GM18867 (cell line): ENCODE data around the gene AP1B1.

Experiments
- ATAC-seq: cut with Tn5 transposase; IDR thresholded peaks from one replicate; pipeline ENCODE4 v1.9.1; 2021; ENCODE audit warnings: mild to moderate bottlenecking, moderate library complexity; ENCODE audit not compliant: unreplicated experiment

The AP1B1 gene

DNA sequence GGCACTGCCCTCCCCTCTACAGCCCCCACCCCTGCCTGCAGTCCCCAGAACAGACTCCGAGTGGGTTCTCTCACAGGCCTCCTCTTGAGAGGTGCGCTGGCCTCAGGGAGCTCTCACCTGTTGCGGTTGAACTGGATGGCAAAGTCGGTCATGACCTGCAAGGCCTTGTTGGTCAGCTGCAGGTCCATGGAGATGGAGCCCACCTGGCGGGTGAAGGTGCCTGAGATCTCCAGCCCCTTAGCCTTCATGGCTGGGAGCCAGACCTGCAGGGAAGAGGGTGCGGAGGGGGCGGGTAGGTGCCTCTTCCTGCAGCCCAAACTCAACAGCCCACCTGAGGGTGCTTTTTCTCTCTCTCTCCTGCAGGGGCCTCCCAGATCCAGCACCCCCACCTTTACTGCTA lies 54.2 kb downstream of the AP1B1 start:
- no peak for ATAC-seq

DNA sequence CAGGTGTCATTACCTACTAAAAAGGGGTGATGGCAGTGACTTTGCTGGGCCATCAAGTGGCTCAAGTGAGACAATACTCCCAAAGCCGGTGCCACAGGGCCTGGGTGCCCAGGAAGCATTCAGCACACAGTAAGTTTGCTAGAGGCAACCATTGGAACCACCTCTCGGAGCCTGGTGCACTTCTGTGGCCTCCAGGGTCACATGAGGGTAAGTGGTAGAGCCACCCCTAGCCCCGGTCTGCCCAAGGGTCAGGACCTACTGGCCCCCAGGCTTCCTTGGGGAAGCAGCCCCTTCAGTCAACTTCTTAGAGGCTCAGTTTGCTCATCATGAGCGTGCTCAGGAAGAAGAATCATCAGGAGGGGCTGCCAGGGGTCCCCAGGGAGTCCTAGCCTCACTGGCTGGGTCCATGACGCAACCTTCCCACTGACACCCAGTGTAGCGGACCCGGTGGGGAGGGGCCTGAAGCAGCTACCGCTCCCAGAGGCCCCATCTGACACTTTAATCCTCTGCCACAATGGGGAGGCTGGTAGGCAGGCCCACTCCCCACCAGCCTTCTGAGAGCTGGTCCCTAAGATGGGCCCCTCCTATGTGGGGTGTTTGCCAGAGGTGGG lies 55.4 kb downstream of the AP1B1 start:
- no peak for ATAC-seq

DNA sequence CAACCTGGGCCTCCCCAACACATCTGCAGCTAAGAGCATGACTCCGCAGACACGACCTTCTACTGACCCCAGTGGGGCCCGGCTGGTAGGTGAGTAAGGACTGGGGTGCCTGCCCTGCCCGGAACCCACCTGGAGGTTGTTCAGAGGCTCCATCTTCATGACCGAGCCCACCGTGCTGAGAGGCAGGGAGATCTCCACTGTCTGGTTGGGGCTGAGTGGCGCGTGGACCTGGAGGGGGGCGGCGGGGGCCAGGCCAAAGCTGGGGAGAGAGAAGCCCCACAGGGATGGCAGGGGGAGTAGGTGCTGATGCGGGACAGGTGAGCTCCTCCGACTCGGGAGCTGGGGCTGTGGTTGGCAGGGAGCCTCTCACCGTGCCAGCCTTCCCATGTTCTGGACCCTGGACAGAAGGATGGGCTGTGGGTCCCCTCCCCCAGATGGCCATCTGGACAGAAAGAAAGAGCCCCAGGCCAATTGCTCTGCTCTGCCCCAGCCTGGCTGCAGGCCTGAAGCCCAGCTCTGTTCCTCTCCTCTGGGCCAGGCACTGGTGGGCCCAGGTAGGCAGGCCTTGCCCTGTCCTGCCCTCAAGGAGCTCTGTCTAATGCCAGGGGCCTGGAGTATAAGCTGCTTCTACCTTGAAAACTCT lies 56.6 kb downstream of the AP1B1 start:
- ATAC-seq: no peak

DNA sequence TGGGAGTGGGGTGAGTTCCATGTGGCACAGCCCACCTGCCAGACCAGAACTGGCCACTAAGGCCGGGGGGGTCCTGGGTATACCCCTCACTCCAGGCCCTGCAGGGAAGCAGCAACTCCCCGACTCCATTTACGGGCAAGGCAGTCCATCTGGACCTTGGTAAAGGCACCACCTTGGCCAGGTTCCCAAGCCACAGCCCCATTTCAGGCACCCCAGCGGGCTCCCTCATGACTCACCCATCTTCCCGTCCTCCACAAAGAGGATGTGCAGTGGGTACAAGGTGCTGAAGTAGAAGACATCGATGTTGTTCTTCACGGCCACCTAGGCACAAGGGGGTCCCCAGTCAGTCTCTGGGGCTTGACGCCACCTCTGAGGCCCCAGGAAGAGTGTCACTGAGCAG lies 57.2 kb downstream of the AP1B1 start:
- ATAC-seq: no peak

DNA sequence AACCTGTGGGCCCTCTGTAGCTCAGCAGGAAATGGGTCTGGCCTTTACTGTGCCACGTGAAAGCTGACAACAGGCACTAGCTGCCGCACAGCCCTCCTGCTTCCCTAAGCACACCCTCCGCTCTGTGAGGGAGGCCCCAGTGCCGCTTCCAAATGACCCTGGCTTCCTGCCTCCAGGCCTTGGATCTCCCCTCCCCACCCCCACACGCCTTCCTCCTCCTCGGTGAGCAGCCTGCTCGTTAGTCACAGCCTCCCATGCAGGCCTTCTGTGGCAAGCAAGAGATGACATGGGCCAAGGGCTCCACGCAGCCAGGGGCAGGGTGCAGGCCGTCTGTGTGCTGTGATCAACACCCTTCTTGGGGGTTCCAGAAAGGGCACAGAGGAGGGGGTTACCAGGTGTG lies 57.6 kb downstream of the AP1B1 start:
- ATAC-seq: no peak

DNA sequence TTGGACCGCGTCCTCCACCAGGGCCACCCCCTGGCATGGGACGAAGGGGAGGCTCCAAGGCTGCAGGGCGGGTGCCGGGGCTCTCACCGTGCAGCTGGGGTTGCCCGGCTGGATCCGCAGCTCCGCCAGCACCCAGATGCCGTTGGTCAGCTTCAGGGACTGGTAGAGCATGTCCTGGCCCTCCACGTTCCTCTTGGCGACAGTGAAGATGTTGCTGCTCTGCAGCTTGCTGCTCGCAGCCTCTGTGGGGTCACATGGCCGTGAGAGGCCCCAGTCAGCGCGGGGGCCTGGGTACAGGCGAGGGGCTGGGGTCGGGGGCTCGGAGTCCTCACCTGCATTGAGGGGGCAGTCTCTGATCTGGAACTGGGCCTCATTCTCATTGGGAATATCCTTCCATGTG lies 58.1 kb downstream of the AP1B1 start:
- no peak for ATAC-seq

DNA sequence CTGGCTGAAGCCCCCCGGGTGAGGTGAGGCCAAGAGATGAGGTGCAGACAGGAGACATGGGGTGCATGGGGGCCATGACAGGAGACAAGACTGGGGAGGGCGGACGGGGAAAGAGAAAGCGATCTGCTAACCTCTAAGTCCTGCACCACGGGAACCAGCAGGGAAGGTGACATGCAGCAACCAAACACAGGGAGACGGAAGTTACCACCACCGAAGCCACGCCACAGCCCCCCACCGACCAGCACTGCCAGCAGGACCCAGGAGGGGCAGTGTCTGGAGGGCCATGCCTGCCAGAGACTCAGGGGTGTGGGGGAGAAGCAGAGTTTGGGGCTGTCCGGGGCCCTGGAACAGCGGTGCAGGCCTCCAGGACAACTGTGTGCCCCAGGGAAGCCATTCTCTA lies 58.8 kb downstream of the AP1B1 start:
- no peak for ATAC-seq

DNA sequence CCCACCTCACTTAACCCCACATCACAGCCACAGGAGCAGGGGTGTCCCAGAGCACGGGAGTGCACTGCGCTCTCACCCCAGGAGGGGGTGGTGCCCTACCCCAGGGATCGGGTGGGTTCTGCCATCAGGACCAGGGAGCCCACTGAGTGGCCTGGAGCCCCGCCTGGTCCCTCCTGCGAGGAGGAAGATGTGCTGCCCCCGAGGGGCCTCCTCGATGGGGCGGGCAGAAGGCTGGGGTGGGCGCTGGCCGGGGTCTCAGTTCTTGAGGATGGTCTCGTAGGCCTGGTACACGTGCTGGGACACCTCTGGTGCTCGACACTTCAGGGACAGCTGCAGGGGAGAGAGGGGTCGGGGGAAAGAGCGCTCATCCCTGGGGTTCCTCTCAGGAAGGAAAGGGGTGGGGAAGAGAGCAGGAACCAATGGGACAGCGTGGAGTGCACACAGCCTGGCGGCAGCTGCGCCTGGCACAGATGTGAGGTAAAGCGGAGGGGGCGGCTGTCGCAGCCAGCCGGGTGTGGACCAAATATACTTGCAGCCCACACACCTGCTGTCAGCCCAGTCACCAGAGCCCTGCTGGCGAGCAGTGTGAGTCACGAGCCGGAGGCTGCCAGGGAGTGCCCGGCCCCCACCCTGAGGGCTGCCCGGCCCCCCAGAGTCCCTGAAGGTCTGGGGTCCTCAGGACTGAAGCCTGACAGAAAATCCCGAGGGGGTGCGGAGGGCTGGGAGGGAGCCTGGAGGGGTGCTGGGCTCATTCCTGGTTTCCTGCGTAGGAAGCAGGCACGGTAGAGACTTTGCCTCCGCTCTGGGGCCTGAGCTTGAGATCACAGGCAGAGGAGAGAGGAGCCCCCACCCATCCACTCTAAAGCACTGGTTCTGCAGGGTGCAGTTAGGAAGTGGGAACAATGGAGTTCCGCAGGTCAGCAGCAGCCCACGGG lies 59.5 kb downstream of the AP1B1 start:
- no peak for ATAC-seq

DNA sequence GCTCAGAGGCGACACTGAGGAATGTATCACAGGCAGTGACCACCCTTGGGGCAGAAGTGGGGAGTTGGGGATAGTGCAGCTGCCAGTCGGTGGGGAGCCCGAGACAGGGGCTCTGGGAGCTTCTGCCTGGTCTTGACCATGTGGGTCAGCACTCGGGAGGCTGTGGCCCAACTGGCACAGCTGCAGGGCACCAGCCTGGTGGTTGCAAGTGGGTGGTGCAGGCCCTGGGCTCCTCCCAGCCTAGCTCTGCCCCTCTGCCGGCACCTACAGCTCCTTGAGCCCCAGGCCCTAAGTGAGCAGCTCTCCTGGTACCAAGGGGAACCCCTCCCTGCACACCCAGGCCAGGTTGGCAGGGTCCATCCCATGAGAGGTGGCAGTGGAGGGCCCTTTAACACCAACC lies 60.3 kb downstream of the AP1B1 start:
- ATAC-seq: no peak

DNA sequence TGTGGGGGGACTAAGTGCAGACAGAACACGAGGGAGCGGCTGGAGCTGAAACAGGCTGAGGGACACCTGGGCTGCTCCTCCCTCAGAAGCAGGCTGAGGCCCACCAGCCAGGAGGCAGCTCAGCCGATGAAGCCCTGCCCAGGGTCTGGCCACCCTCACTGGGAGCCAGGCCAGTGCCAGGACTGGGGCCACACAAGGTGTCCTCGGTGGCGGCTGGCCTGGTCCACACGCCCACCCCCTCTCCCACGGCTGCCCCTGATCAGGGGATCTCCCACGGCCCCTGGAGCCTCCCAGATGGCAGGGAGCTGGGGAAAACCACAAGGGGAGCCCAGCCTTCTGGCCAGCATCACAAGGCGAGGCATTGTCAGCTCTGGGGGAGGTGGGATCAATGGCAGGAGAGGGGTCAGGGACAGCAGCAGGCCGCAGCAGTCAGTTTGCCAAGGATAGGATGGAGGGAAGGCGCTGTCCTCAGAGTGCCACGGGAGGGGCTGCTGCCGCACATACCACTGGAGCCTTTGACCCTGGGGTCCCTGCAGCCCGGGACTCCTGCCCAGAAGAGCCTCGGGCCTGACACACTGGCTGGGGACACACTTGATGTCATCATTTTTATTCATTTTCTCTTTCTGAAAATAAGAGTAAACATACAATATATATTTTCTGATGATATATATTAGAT lies 61.1 kb downstream of the AP1B1 start:
- ATAC-seq: no peak

DNA sequence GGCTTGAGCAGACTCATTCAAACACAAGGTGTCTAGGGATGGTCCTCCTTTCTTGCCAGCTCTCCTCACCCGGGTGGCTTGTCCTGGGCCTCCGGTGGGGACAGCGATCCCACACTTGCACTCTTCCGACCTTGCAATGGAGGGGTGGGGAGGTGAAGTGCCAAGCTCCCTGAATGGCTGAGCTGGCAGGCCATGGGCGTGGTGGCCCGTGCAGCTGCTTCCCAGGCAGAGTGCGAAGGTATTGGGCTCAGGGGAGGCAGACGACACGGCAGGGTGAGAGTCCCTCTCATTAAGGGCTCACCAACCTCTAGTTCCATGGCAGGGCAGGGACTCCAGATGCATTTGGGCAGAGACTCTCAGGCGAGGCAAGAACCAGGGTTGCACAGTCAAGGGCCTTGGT lies 61.9 kb downstream of the AP1B1 start:
- ATAC-seq: no peak

DNA sequence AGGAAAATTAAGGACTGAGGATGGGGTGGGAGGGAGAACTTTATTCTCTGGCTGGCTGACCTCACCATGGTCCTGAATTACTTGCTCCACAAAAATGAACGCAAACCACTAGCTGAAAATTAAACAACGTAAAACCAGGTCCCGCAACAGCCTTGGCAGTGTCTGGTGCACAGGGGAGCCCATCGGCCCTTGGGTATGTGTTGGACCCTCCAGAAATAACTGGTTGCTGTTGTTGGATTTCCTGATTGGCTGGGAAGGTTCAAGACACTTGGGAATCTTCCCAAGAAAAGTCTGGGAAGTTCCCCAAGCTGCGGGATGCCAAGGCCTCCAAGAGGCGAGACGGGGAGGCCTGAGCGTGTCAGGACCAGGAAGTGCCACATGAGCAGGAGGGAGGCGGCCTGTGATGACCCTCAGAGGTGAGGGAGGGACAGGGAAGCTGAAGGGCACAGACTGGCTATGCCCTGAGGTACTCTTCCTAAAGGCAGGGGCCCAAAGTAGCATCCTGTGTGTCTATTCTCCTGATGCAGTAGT lies 62.5 kb downstream of the AP1B1 start:
- ATAC-seq: no peak

DNA sequence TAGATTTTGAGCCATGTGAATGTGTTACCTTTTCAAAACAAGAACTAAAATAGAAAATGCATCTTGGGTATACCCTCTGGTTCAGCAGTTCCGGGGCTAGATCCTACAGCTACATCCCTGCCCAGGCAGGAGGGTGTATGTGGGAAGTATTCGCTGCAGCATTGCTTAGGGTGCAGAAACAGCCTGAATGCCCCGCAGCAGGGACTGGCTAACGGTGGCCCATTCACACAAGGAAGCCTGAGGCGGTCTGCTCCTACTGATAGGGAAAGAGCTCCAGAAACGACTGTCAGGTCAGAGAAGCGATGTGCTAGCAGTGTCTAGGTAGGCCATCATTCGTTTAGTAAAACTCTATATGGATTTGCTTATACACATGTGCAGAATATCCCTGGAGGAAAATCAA lies 63.0 kb downstream of the AP1B1 start:
- ATAC-seq: no peak

DNA sequence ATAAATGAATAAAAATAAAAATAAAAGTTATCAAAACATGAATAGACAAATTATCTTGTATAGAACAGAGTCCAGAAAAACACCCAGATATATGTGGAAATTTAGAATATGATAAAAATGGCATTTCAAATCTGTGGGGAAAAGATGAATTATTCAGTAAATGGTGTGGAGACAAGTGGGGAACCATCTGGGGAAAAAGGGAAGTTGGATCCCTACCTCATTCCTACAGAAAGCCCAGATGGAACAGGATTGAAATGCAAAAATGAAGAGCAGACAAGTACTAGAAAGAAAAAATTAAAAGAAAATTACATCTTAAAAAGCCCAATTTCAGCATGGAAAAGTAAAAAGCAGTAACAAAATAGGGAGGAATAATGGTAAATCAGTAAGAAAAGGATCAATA lies 64.7 kb downstream of the AP1B1 start:
- ATAC-seq: no peak

DNA sequence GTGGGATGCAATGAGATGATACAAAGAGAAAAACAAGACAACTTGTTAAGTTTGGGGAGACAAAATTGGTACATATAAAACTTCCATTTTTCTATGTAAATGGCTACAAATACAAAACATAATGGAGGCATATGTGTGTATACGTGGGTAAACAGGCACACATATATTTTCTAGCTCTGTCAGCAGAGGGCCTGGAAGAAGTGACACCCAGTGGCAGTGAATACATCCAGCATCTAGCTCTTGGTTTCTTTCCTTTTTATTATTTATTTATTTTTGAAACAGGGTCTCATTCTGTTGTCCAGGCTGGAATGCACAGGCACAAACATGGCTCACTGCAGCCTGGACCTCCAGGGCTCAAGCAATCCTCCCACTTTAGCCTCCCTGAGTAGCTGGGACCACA lies 67.8 kb downstream of the AP1B1 start:
- ATAC-seq: no peak

DNA sequence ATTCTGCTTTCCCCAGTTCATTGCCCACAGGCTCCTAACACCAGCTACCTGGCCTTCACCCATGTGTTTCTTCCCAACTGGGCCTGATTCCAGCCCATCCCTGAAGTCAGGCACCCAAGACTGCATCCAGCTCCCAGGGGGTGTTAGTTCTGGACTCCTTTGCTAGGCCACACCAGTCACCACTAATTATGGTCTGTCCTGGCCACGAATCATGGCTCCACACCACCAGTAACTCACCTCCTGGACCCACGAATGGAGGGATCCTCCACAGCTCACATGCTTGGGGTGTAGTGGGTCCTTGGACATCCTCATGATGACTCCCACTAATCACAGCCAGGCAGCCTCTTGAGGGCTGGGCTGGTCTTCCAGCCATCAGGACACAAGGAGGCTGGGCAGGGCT lies 69.3 kb downstream of the AP1B1 start:
- no peak for ATAC-seq

DNA sequence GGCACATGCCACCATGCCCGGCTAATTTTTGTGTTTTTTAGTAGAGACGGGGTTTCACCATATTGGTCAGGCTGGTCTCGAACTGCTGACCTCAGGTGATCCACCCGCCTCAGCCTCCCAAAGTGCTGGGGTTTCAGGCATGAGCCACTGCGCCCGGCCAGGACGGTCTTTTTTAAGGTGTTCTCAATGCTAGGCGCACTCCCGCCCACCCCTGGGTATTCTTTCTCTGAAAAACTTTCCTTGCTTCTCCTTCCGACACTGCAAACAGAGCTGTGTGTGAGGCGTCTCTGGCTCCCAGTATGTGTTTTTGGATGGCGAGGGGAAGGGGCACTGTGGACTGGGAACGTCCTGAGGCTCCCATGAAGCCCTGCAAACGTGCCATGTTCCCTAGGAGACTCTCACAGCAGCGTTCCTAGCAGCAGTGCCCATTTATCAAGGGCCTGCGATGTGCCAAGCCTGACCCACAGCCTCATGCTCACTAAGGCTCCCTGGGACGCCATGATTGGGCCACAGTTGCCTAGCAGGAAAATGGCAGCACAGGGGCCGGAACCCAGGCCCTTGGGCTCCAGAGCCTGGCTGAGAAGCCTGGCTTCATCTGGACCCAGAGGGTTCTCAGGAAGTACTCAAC lies 70.4 kb downstream of the AP1B1 start:
- no peak for ATAC-seq

DNA sequence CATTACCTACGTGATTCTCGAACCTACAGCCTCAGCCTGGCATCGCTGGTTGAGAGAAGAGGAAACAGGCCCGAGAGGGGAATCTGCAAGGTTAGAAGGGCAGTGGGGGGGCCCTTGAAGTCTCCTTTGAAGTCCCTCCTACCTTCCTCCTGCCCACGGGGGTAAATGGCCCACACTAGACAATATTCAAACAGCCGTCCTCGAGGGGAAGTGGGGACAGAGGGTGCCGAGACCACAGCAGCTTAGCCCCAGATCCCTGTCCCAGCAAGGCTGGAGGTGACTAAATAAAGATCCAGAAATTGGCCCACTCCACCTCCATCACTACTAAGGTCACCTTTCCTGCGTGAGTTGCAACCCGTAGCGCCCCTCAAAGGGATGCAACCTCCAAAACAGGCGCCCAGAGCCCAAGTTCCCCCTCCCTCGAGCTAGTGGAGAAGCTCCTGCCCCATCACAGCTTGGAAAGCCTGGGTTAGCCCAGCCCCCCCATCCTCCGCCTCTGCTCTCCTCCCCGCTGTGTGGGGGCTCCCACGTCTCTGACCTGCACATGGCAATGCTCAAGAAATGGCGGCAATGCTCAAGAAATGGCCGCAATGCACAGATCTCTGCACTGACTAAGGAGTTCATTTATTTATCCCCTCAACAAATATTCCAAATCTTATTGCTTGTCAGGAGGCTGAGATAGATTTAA lies 72.1 kb downstream of the AP1B1 start:
- ATAC-seq: no peak

DNA sequence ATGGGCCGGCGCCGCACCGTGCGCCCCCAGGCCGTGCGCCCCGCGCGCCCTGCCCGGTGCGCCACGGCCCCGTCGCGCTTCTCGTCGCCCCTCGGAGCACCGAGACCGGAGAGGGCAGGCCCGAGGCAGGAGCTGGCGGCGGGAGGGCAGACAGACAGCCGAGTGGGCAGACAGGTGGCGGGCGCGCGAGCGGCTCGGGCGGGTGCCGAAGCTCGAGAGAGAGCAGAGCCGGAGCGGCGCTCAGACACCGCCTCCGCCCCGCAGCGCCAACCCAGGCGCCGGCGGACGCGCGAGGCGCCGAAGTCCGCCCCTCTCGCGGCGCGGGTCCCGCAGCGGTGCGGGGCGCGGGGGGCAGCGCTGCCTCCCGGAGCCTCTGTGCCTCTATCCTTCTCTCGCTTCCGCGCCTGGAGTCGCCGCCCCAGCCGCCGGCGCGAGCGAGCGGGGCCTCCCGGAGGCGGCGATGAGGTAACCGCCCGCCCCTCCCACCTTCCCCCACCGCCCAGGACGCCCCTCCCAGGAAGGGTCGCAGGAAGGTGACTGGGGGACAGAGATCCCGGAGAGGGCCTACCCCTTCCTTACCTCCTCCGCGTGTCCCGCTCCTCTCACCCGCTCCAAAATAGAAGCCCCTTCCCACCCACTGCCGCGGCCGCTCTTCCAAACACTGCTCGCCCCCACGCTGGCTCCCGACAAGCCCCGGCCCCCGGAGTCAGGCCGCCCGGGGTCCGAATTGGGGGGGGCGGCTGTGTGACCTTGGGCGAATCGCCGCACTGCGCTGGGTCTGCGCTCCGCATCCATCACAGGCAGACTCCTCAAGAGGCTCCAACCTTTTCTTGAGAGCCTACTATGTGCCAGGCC lies 72.9 kb downstream of the AP1B1 start, which contains the start of gene RASL10A:
TSS of gene RASL10A (minus strand) at position 412 of the 855 bp plus-strand sequence. CDS start 451 bp downstream, outside the sequence.
- ATAC-seq: no peak
